Ascending aorta (tissue), 2 donors: ENCODE data around the gene UGT1A5. TPM values are rescaled to one million over a fixed set of nuclear protein-coding genes. Genes with fewer than 3 reads are reported as not detected.

Source experiments
- DNase-seq, 2 donors: peaks; one replicate each; pipeline ENCODE4 v3.0.0-alpha.2; 2019; ENCODE audit warnings: low spot score in 2 of 2
- H3K27ac ChIP-seq, 2 donors: fragments of 200-600 bp; sonication (generic); one replicate each; pipeline ENCODE4 v1.5.1; 2016 to 2017; ENCODE audit warnings: mild to moderate bottlenecking in 1 of 2
- H3K27me3 ChIP-seq: fragments of 200-600 bp; sonication (generic); one replicate; pipeline ENCODE4 v1.5.1; 2017
- H3K36me3 ChIP-seq, 2 donors: fragments of 200-600 bp; sonication (generic); one replicate each; pipeline ENCODE4 v1.5.1; 2016
- H3K4me1 ChIP-seq, 2 donors: fragments of 200-600 bp; sonication (generic); one replicate each; pipeline ENCODE4 v1.5.1; 2016 to 2017; ENCODE audit warnings: mild to moderate bottlenecking in 1 of 2
- H3K4me3 ChIP-seq, 2 donors: fragments of 200-600 bp; sonication (generic); one replicate each; pipeline ENCODE4 v1.5.1; 2016 to 2017; ENCODE audit warnings: mild to moderate bottlenecking in 1 of 2
- H3K9me3 ChIP-seq, 2 donors: fragments of 200-600 bp; sonication (generic); one replicate each; pipeline ENCODE4 v1.5.1; 2016
- intact Hi-C: fragments of 100-400 bp; cut with DNase I; formaldehyde crosslinking; loops from one replicate; pipeline ENCODE4 v1.15.1; 2023
- total RNA-seq: library from RNA; depleted of rRNA; stranded (reverse); fragments of >200 nt; gene quantifications from one replicate; pipeline ENCODE4 v1.1.0, GENCODE V29; 2016
- TF ChIP-seq, protein P1 (sequence below), 3 experiments: fragments of 200-600 bp in 2 of 3; fragments of 450-650 bp in 1 of 3; sonication (generic) in 2 of 3; IDR thresholded peaks; one replicate each; pipeline ENCODE4 v1.5.1; 2016 to 2019; ENCODE audit warnings: antibody characterized with exemption in 3 of 3, mild to moderate bottlenecking in 1 of 3, moderate library complexity in 1 of 3

UGT1A5 gene
- total RNA-seq, 1 donor from 2014 or later: not detected

DNA sequence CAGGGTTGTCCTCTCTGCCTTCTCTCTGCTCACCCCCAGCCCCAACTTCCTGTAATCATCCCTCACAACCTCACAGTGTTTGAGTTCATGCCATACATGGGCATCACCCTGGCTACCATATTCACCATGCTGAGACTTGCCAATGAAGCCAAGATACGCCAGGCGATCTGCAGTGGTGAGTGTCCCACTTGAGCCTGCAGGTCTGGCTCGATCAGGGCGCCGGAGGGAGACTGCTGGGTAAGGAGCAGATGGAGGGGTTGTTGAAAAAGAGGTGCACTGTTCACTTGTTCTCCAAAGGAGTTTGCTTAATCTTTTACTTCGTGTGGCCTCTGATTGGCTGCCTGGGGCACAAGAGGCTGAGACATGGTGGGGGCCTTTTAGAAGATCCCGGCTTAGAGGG is 80.0 kb downstream of the UGT1A5 start:
- no peaks in the 10 kb centered on the region for H3K4me1 ChIP-seq
- intact Hi-C loops: no loop called here
- TF ChIP-seq, protein P1, sequence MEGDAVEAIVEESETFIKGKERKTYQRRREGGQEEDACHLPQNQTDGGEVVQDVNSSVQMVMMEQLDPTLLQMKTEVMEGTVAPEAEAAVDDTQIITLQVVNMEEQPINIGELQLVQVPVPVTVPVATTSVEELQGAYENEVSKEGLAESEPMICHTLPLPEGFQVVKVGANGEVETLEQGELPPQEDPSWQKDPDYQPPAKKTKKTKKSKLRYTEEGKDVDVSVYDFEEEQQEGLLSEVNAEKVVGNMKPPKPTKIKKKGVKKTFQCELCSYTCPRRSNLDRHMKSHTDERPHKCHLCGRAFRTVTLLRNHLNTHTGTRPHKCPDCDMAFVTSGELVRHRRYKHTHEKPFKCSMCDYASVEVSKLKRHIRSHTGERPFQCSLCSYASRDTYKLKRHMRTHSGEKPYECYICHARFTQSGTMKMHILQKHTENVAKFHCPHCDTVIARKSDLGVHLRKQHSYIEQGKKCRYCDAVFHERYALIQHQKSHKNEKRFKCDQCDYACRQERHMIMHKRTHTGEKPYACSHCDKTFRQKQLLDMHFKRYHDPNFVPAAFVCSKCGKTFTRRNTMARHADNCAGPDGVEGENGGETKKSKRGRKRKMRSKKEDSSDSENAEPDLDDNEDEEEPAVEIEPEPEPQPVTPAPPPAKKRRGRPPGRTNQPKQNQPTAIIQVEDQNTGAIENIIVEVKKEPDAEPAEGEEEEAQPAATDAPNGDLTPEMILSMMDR (IDR thresholded peaks at IDR 0.05): no peak
- no peak for DNase-seq
- no peak overlapping the region for H3K27ac ChIP-seq
- H3K36me3 ChIP-seq: no peaks in the 10 kb centered on the region
- H3K4me3 ChIP-seq: no peak overlapping the region
- no peaks in the 10 kb centered on the region for H3K9me3 ChIP-seq
- no peaks in the 10 kb centered on the region for H3K27me3 ChIP-seq

DNA sequence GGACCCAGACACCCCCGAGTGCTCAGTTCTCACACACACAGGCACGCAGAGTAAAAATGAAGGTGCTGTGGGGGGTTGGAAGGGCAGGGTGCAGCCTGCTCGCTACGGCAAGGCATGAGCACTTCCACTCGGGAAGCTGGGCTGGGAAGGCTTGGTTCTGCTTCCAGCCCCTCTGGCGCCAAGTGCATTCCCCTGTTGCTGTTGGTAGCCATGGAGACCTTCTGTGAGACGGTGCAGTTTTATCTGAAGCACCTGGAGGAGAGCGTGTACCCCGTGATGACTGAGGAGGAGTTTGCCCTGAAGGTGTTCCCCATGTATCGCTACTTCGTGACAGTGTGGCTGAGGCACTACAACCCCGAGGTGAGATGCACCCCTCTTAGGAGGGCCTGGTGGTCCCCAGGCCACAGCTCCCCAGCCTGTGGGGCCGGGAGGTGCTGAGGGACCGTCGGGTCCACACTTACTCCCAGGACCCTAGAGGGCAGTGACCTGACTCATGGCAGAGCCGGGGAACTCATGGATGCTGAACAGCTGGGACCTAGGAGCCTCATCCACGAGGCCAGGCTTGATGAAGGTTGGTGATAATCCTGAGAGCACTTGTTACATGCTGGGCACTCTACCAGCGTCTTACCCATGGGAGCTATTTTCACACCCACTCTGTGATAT is 80.9 kb downstream of the UGT1A5 start:
- no peaks in the 10 kb centered on the region for H3K27me3 ChIP-seq
- H3K27ac ChIP-seq: no peak overlapping the region
- no peak for DNase-seq
- intact Hi-C loops: no loop called here
- H3K36me3 ChIP-seq: no peaks in the 10 kb centered on the region
- no peaks in the 10 kb centered on the region for H3K4me1 ChIP-seq
- H3K9me3 ChIP-seq: no peaks in the 10 kb centered on the region
- no peak overlapping the region for H3K4me3 ChIP-seq
- TF ChIP-seq, protein P1 (IDR thresholded peaks at IDR 0.05): no peak

DNA sequence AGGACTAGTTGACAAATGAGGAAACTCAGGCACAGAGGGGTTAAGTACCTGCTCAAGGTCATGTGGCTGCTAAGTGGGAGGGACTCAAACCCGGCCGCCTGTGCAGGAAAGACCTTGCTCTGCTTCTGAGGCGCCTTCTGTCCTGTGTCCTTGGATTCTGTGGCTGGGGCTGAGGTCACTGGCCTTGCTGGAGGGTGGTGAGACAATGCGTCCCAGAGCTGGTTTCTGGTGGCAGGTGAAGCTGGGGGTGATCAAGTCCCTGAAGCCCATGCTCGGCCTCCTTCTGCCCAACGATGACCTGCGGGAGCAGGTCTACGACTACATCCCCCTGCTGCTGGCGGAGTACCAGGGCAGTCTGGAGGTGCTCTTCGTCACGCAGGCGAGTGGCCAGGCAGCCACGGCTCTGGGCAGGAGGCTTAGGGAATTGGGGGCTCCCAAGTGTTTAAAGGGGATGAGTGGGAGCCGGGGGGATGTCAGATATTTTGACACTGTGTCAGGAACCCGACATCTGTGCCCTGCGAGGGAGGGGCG is 81.5 kb downstream of the UGT1A5 start:
- no peaks in the 10 kb centered on the region for H3K36me3 ChIP-seq
- no peak overlapping the region for H3K4me3 ChIP-seq
- intact Hi-C loops: no loop called here
- H3K27ac ChIP-seq: no peak overlapping the region
- no peaks in the 10 kb centered on the region for H3K27me3 ChIP-seq
- TF ChIP-seq, protein P1 (IDR thresholded peaks at IDR 0.05): no peak
- no peaks in the 10 kb centered on the region for H3K9me3 ChIP-seq
- no peak for DNase-seq
- no peaks in the 10 kb centered on the region for H3K4me1 ChIP-seq

DNA sequence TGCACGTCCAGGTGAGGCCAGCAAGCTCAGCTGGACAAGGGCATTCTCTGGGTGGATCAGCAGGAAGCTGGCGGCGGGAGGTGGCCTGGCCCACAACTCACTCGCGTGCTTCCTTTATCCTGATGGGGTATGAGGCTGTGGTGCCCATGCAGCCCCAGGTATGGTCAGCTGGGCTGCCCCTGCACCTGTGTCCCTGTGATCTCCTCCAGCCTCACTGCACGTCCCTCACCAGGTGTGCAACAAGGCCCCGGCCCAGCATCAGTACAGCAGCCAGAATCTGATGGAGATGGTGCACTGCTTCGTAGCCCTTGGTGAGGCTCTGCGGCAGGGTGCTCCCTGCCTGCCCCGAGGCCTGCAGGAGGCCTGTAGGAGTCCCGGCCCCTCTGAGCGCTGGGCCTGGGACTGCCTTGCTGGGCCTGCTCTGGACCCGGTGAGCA is 83.0 kb downstream of the UGT1A5 start:
- DNase-seq: peak in 1 of 2 donors; percentile 60

DNA sequence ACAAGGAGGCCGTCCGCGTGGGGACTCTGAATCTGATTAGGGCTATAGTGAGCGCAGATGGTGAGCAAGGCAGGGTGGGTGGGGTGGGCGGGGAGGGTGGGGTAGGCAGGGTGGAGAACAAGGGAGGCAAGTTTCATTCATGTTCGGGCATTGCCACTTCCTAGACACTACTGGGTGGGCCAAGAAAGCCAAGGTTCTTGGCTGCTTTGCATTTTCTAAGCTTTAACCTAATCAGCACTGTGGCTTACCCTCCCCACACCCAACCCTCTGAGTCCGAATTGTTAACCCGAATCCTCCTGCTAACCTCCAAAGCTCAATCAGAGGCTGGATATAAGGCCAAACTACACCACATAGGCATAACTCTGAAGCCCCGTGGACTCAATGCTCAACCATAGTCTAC is 83.5 kb downstream of the UGT1A5 start:
- Histone ChIP-seq H3K4me3 (no peak overlapping the region), H3K4me1 (no peaks in the 10 kb centered on the region), H3K27me3 (no peaks in the 10 kb centered on the region), H3K9me3 (no peaks in the 10 kb centered on the region), H3K36me3 (no peaks in the 10 kb centered on the region), H3K27ac (no peak overlapping the region)
- TF ChIP-seq, protein P1 (IDR thresholded peaks at IDR 0.05): no peak
- DNase-seq: no peak
- intact Hi-C loops: no loop called here

More for the DNA sequence above, 83.0 kb downstream of the UGT1A5 start:
- no peaks in the 10 kb centered on the region for H3K9me3 ChIP-seq
- intact Hi-C loops: no loop called here
- H3K27me3 ChIP-seq: no peaks in the 10 kb centered on the region
- H3K4me1 ChIP-seq: no peaks in the 10 kb centered on the region
- H3K27ac ChIP-seq: no peak overlapping the region
- H3K36me3 ChIP-seq: no peaks in the 10 kb centered on the region
- H3K4me3 ChIP-seq: no peak overlapping the region
- TF ChIP-seq, protein P1 (IDR thresholded peaks at IDR 0.05): no peak
